NCI-H748 treated with DMSO at 0.1 percent for 48 hours (cell line): Measurements from ENCODE around the gene OSTN.

ENCODE experiments used
- DNase-seq: peaks from one replicate; lab custom pipeline; 2025; lab: John Stamatoyannopoulos, UW

Gene OSTN

DNA sequence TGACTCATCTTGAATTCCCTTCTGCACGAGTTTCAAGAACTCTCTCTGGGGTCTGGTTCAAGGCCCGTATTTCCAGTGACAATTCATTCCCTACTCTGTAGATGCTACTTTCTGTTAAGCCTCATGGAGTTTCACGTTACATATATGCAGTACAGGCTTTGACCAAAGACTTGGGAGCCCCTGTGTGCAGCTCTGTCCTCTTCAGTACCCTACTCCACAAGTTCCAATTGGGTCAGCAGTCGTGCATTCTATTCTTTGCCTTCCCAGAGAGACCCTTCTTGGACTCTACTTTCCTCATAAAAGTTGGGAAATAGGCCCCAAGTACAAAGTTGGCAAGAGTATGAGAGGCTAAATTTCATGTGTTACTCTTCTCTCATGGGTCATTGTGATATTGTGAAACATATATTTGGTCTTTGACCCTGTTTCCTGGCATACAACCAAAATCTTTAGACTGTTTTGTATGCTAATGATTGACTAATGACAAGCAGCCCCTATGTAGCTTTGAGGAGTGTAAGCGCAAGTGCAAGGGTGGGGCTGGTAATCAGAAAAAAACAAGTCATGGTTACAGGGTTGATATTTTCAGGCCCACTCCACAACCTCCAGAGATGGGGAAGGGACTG lies 115.2 kb downstream of the OSTN start:
- DNase-seq = no peak
